Measurements from ENCODE around the gene TUBG1. TPM values are rescaled to one million over a fixed set of nuclear protein-coding genes. Genes with fewer than 3 reads are reported as not detected.

TUBG1 gene
- 26.5 and 30.5 TPM in 2 replicates for total RNA-seq (2013; cell fraction: nucleolus; rRNA removed)
- 103 and 115 TPM in 2 replicates for total RNA-seq (2014; rRNA removed)
- total RNA-seq (2014; rRNA removed; fragmentation: Illumina TruSeq; extraction: Trizol) = 58.3 and 69.9 TPM in 2 replicates
- total RNA-seq (2021) = 120 and 126 TPM in 2 replicates
- polyA plus RNA-seq (2011; ENCODE audit: low read depth) = 28.3 TPM
- polyA plus RNA-seq (2011; rRNA removed) = 25.8 and 43.3 TPM in 2 replicates
- polyA plus RNA-seq (2011; cell fraction: cytosol; rRNA removed) = 142 and 147 TPM in 2 replicates
- 149 and 194 TPM in 2 replicates for polyA plus RNA-seq (2011; cell fraction: nucleus; rRNA removed)
- 57.3 and 80.6 TPM in 2 replicates for polyA plus RNA-seq (2012)
- 66.1 and 121 TPM in 2 replicates for polyA plus RNA-seq (2014; fragmentation: Illumina TruSeq; extraction: Trizol)
- 10 to 100 TPM; 40.0 to 40.3 TPM for polyA plus RNA-seq (2014; fragmentation: Nextera tagmentation; extraction: Ambion mirVana)
- 100.0 and 110 TPM in 2 replicates for polyA plus RNA-seq (2014; rRNA removed)
- 100 to 1,000 TPM; 216 to 256 TPM for polyA plus RNA-seq (2016; fragmentation: Nextera tagmentation; extraction: Ambion mirVana)
- 77.2 and 106 TPM in 2 replicates for polyA minus RNA-seq (2011; rRNA and poly(A)+ RNA removed)
- polyA minus RNA-seq (2011; cell fraction: cytosol; rRNA and poly(A)+ RNA removed) = 46.4 and 58.0 TPM in 2 replicates
- polyA minus RNA-seq (2011; cell fraction: nucleus; rRNA and poly(A)+ RNA removed) = 31.6 and 58.6 TPM in 2 replicates
- percentile 63 among the genes with signal in this experiment for Bru-seq, nascent RNA
- percentile 77 among the genes with signal in this experiment for BruChase-seq, experiment 1, labeled RNA remaining after a 6-hour chase
- percentile 71 among the genes with signal in this experiment for BruChase-seq, experiment 2, labeled RNA remaining after a 2-hour chase
- long read RNA-seq, experiment 1, transcript TUBG1-201 (11 exons, 1,611 nt) = major isoform, 239 of 258 reads
- long read RNA-seq, experiment 1, partial matches to known transcripts = 8 of 258 reads
- long read RNA-seq, experiment 1, other reads (novel, unspliced or antisense) = 11 of 258 reads
- long read RNA-seq, experiment 2, transcript TUBG1-201 (11 exons, 1,611 nt) = major isoform, 228 of 269 reads
- long read RNA-seq, experiment 2, partial matches to known transcripts = 20 of 269 reads
- long read RNA-seq, experiment 2, other reads (novel, unspliced or antisense) = 21 of 269 reads

DNA sequence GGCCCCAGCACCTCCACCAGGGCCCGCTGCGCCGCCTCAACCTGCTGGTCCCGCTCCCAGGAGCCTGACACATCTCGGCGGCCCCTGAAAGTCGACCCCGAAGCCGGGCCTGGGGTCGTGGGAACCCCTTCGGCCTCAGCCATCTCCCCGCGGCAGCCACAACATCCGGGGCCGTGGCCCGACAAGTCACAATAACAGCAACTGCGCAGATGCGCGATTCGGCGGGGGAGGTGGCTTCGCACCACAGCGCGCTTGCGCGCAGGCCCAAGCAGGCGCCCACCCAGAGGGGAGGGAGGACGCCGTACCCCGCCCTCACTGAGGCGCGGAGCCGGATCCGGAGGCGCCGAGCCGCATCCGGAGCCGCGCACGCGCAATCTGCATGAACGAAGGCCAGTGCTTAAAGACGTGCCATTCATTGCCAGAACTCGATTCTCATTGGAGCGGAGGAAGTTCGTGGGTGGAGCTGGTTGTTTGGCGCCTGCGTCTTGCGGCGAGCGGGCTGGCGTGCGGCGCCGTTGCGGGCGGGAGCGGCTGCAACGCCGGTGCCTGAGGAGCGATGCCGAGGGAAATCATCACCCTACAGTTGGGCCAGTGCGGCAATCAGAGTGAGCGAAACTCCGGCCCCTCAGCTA lies at the start of gene TUBG1, which contains the start of gene RETREG3:
TSS of gene TUBG1 (plus strand) at position 502 of the 632 bp plus-strand sequence. CDS start at position 557, 55 bp downstream.
TSS of gene RETREG3 (minus strand) at position 193 of the 632 bp plus-strand sequence. CDS start at position 143, 50 bp downstream.
- peak within 1 kb of the TSS; percentile 93 for H3K4me2 ChIP-seq (ENCODE audit: control insufficient read depth, insufficient read depth)
- FAIRE-seq (peak; percentile 99), ATAC-seq (peak; percentile 90), DNase-seq (ENCODE audit: low read depth, low spot score) (peak; percentile 98)
- ChIA-PET SMC1A (ENCODE audit: uncharacterized antibody, unreplicated experiment) (interaction anchor here (0.6 to 7.1 kb wide), 12 partner anchors 11 to 183 kb away, joined by 3 to 96 read pairs (median 4); partner anchors contain the start of genes CCR10, PLEKHH3, PSMC3IP and RAMP2), RAD21 (ENCODE audit: unreplicated experiment) (interaction anchor here (0.6 to 6.8 kb wide), 11 partner anchors 9 to 117 kb away, joined by 3 to 57 read pairs (median 7); partner anchors contain the start of genes CCR10, PLEKHH3 and PSMC3IP), CTCF (interaction anchor here (0.7 to 3.5 kb wide), 10 partner anchors 10 to 560 kb away, joined by 3 to 49 read pairs (median 6); partner anchors contain the start of genes CCR10, PLEKHH3, PSMC3IP and TUBG2), POLR2A (interaction anchor here (0.6 to 6.9 kb wide), 17 partner anchors 10 to 165 kb away, joined by 3 to 93 read pairs (median 4); partner anchors contain the start of genes CCR10, COASY, PLEKHH3 and PSMC3IP)
- H3K36me3 ChIP-seq (ENCODE audit: control insufficient read depth in 2 of 2, insufficient read depth in 2 of 2, low read length in 1 of 2) = peaks cover 6 to 12% of the 10 kb centered on the region in 2 experiments
- no peaks in the 10 kb centered on the region for H3K27me3 ChIP-seq (replicated peaks in 1 of 2; ENCODE audit: control insufficient read depth in 2 of 2, insufficient read depth in 2 of 2, low read length in 1 of 2)
- peaks cover 60% of the 10 kb centered on the region for H3K79me2 ChIP-seq (ENCODE audit: control insufficient read depth, insufficient read depth, low read length)
- intact Hi-C loops (cut with micrococcal nuclease; ENCODE audit: unreplicated experiment) = loop anchor here (1.0 to 2.0 kb wide), 2 partner anchors 30 to 68 kb away; no protein-coding TSS in a partner anchor
- no peaks in the 10 kb centered on the region for H4K20me1 ChIP-seq (ENCODE audit: control insufficient read depth, insufficient read depth)
- under 1% methylated on average over 66 of the region's 66 CpGs for WGBS (ENCODE audit: insufficient coverage, insufficient replicate concordance, low lambda C conversion rate, missing lambda C conversion rate)
- H3K9ac ChIP-seq (ENCODE audit: control insufficient read depth, insufficient read depth, low read length) = peak within 1 kb of the TSS; percentile 86
- H3K4me1 ChIP-seq (ENCODE audit: control insufficient read depth, insufficient read depth, low read length) = no peaks in the 10 kb centered on the region; the same call in 1 of the 2 replicates
- peak within 1 kb of the TSS; percentile 98 for H3K4me3 ChIP-seq
- H2AFZ ChIP-seq (ENCODE audit: control insufficient read depth, low read depth, low read length) = peak within 1 kb of the TSS; percentile 94
- BruUV-seq (replicated peaks) = no TSS peak
- H3K27ac ChIP-seq (ENCODE audit: control insufficient read depth, insufficient read depth) = peak within 1 kb of the TSS; percentile 90
- in situ Hi-C loops (cut with MboI) = loop anchor here (25.0 kb wide), 1 partner anchor 603 kb away; the partner anchor contains the start of gene TMEM106A
- H3K9me3 ChIP-seq (replicated peaks; ENCODE audit: control insufficient read depth, insufficient read depth, low read length) = no peaks in the 10 kb centered on the region
- TF ChIP-seq SPI1 (IDR thresholded peaks at IDR 0.05; ENCODE audit: borderline replicate concordance, insufficient read depth, low read depth, low read length) (peak; percentile 18; the same call in 1 of the 2 replicates), BCL11A (IDR thresholded peaks at IDR 0.05; ENCODE audit: low read depth, low read length) (no peak), JUNB (IDR thresholded peaks at IDR 0.05) (no peak), CHD2 (IDR thresholded peaks at IDR 0.05; ENCODE audit: borderline replicate concordance, low read depth, low read length) (no peak; the same call in 1 of the 2 replicates), WRNIP1 (IDR thresholded peaks at IDR 0.05; ENCODE audit: borderline replicate concordance, low read depth, low read length) (no peak), RAD51 (IDR thresholded peaks at IDR 0.05) (no peak), STAT1 (conservative IDR thresholded peaks at IDR 0.05) (0 out of 2 replicates have a peak, but pooled peaks have one; percentile 67), NBN (IDR thresholded peaks at IDR 0.05) (0 out of 2 replicates have a peak, but pooled peaks have one; percentile 18), MYC (IDR thresholded peaks at IDR 0.05; ENCODE audit: insufficient read depth, insufficient read length, insufficient replicate concordance, low read length, severe bottlenecking) (no peak), MYB (IDR thresholded peaks at IDR 0.05; ENCODE audit: borderline replicate concordance, low read depth, low read length) (no peak)
- TF ChIP-seq, protein P1, sequence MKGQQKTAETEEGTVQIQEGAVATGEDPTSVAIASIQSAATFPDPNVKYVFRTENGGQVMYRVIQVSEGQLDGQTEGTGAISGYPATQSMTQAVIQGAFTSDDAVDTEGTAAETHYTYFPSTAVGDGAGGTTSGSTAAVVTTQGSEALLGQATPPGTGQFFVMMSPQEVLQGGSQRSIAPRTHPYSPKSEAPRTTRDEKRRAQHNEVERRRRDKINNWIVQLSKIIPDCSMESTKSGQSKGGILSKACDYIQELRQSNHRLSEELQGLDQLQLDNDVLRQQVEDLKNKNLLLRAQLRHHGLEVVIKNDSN (IDR thresholded peaks at IDR 0.05; ENCODE audit: borderline replicate concordance, extremely low read length, insufficient read depth, low read depth, low read length) = no peak
- TF ChIP-seq, protein P2, sequence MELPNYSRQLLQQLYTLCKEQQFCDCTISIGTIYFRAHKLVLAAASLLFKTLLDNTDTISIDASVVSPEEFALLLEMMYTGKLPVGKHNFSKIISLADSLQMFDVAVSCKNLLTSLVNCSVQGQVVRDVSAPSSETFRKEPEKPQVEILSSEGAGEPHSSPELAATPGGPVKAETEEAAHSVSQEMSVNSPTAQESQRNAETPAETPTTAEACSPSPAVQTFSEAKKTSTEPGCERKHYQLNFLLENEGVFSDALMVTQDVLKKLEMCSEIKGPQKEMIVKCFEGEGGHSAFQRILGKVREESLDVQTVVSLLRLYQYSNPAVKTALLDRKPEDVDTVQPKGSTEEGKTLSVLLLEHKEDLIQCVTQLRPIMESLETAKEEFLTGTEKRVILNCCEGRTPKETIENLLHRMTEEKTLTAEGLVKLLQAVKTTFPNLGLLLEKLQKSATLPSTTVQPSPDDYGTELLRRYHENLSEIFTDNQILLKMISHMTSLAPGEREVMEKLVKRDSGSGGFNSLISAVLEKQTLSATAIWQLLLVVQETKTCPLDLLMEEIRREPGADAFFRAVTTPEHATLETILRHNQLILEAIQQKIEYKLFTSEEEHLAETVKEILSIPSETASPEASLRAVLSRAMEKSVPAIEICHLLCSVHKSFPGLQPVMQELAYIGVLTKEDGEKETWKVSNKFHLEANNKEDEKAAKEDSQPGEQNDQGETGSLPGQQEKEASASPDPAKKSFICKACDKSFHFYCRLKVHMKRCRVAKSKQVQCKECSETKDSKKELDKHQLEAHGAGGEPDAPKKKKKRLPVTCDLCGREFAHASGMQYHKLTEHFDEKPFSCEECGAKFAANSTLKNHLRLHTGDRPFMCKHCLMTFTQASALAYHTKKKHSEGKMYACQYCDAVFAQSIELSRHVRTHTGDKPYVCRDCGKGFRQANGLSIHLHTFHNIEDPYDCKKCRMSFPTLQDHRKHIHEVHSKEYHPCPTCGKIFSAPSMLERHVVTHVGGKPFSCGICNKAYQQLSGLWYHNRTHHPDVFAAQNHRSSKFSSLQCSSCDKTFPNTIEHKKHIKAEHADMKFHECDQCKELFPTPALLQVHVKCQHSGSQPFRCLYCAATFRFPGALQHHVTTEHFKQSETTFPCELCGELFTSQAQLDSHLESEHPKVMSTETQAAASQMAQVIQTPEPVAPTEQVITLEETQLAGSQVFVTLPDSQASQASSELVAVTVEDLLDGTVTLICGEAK (IDR thresholded peaks at IDR 0.05; ENCODE audit: borderline replicate concordance) = no peak
